Subcutaneous abdominal adipose tissue (tissue), 5 donors: ENCODE data around the gene TSPAN4.
A peak's percentile ranks its signal among the peaks of the same experiment; 100 is the strongest.

Source experiments
- H3K27ac ChIP-seq: one replicate; pipeline ENCODE4 v1.7.0; 2013; ENCODE audit warnings: low read depth, mild to moderate bottlenecking, inconsistent platforms, low read length, moderate library complexity
- H3K27me3 ChIP-seq, 5 donors: one replicate each; pipeline ENCODE4 v1.7.0; 2013; ENCODE audit warnings: low read length in 5 of 5, inconsistent platforms in 1 of 5; ENCODE audit not compliant: control insufficient read depth in 5 of 5, insufficient read depth in 4 of 5
- H3K36me3 ChIP-seq, 5 donors: one replicate each; pipeline ENCODE4 v1.7.0; 2013; ENCODE audit warnings: low read length in 5 of 5; ENCODE audit not compliant: control insufficient read depth in 5 of 5, insufficient read depth in 5 of 5
- H3K4me1 ChIP-seq, 5 donors: one replicate each; pipeline ENCODE4 v1.7.0; 2013; ENCODE audit warnings: low read length in 5 of 5, mild to moderate bottlenecking in 3 of 5, moderate library complexity in 1 of 5; ENCODE audit not compliant: control insufficient read depth in 5 of 5, insufficient read depth in 5 of 5
- H3K4me3 ChIP-seq, 5 donors: one replicate each; pipeline ENCODE4 v1.7.0; 2013; ENCODE audit warnings: low read length in 5 of 5, low read depth in 1 of 5
- H3K9ac ChIP-seq, 5 donors: one replicate each; pipeline ENCODE4 v1.7.0; 2013; ENCODE audit warnings: low read length in 5 of 5, mild to moderate bottlenecking in 4 of 5, moderate library complexity in 3 of 5
- H3K9me3 ChIP-seq, 5 donors: one replicate each; pipeline ENCODE4 v1.7.0; 2013; ENCODE audit warnings: low read length in 5 of 5; ENCODE audit not compliant: control insufficient read depth in 5 of 5
- donor health status: healthy.
- donor health status: healthy.
- donor health status: healthy.
- donor health status: healthy.
- donor health status: healthy.

The TSPAN4 gene

GRCh38 chr11:842370-843002 is at the start of gene TSPAN4, which contains the start of gene POLR2L:
TSS of gene TSPAN4 (plus strand) at chr11:842852. CDS start at chr11:850305, 7,453 bp downstream.
TSS of gene POLR2L (minus strand) at chr11:842529. CDS start at chr11:842508, 21 bp downstream.
- H3K36me3 ChIP-seq = peaks cover 0 to 37% (median 35%) of the 10 kb centered on the region in 5 donors
- no peaks in the 10 kb centered on the region for H3K9me3 ChIP-seq
- peak within 1 kb of the TSS; percentile 92 for H3K27ac ChIP-seq
- peak within 1 kb of the TSS; percentile 84 to 94 (median 86) for H3K4me3 ChIP-seq
- no peaks in the 10 kb centered on the region for H3K27me3 ChIP-seq
- H3K9ac ChIP-seq = peak within 1 kb of the TSS in 4 of 5 donors; percentile 76 to 89 (median 84)
- H3K4me1 ChIP-seq = peaks cover 15 to 83% (median 71%) of the 10 kb centered on the region in 5 donors

- Histone ChIP-seq H3K27me3 (peaks cover 7 to 20% (median 12%) of the 10 kb centered on the region in 5 donors), H3K4me3 (no peak overlapping the region), H3K9ac (no peak overlapping the region), H3K9me3 (no peaks in the 10 kb centered on the region), H3K36me3 (peaks cover 0 to 14% (median 7%) of the 10 kb centered on the region in 5 donors), H3K4me1 (peaks cover 1 to 48% (median 32%) of the 10 kb centered on the region in 5 donors), H3K27ac (no peak overlapping the region)
These were observed 49.8 kb upstream of the TSPAN4 start for GRCh38 chr11:792873-793272.

- Histone ChIP-seq H3K27ac (no peak overlapping the region), H3K27me3 (peaks cover 7 to 14% (median 9%) of the 10 kb centered on the region in 5 donors), H3K36me3 (peaks cover 0 to 14% (median 7%) of the 10 kb centered on the region in 5 donors), H3K9ac (no peak overlapping the region), H3K4me3 (no peak overlapping the region), H3K9me3 (no peaks in the 10 kb centered on the region), H3K4me1 (peaks cover 1 to 52% (median 35%) of the 10 kb centered on the region in 5 donors)
These were observed 49.1 kb upstream of the TSPAN4 start for GRCh38 chr11:793556-793955.

- no peak overlapping the region for H3K4me3 ChIP-seq
- no peak overlapping the region for H3K27ac ChIP-seq
- H3K9me3 ChIP-seq = no peaks in the 10 kb centered on the region
- peaks cover 1 to 53% (median 35%) of the 10 kb centered on the region in 5 donors for H3K4me1 ChIP-seq
- H3K36me3 ChIP-seq = peaks cover 0 to 17% (median 7%) of the 10 kb centered on the region in 5 donors
- H3K9ac ChIP-seq = no peak overlapping the region
- H3K27me3 ChIP-seq = peaks cover 3 to 7% (median 5%) of the 10 kb centered on the region in 5 donors
These were observed 48.5 kb upstream of the TSPAN4 start for GRCh38 chr11:794013-794765.

- peak overlapping the region in 4 of 5 donors; percentile 24 to 77 (median 69) for H3K4me3 ChIP-seq
- no peaks in the 10 kb centered on the region for H3K9me3 ChIP-seq
- peaks cover 0 to 25% (median 11%) of the 10 kb centered on the region in 5 donors for H3K36me3 ChIP-seq
- H3K27ac ChIP-seq = peak overlapping the region; percentile 41
- H3K4me1 ChIP-seq = peaks cover 1 to 53% (median 35%) of the 10 kb centered on the region in 5 donors
- H3K9ac ChIP-seq = peak overlapping the region in 2 of 5 donors; percentile 33 to 86
- peaks cover 0 to 3% (median 0%) of the 10 kb centered on the region in 5 donors for H3K27me3 ChIP-seq
These were observed 47.7 kb upstream of the TSPAN4 start for GRCh38 chr11:794766-795633.

GRCh38 chr11:795634-796564 is 46.8 kb upstream of the TSPAN4 start:
- peaks cover 1 to 53% (median 35%) of the 10 kb centered on the region in 5 donors for H3K4me1 ChIP-seq
- no peaks in the 10 kb centered on the region for H3K9me3 ChIP-seq
- peak overlapping the region in 4 of 5 donors; percentile 57 to 86 (median 74) for H3K9ac ChIP-seq
- peak overlapping the region; percentile 69 for H3K27ac ChIP-seq
- H3K27me3 ChIP-seq = no peaks in the 10 kb centered on the region
- H3K36me3 ChIP-seq = peaks cover 0 to 33% (median 15%) of the 10 kb centered on the region in 5 donors
- H3K4me3 ChIP-seq = peak overlapping the region; percentile 71 to 80 (median 75)

GRCh38 chr11:796565-797295 is 45.9 kb upstream of the TSPAN4 start:
- peaks cover 1 to 50% (median 35%) of the 10 kb centered on the region in 5 donors for H3K4me1 ChIP-seq
- peak overlapping the region in 4 of 5 donors; percentile 29 to 78 (median 62) for H3K9ac ChIP-seq
- peak overlapping the region; percentile 71 to 80 (median 75) for H3K4me3 ChIP-seq
- H3K27me3 ChIP-seq = no peaks in the 10 kb centered on the region
- H3K27ac ChIP-seq = peak overlapping the region; percentile 69
- H3K36me3 ChIP-seq = peaks cover 0 to 36% (median 20%) of the 10 kb centered on the region in 5 donors
- no peaks in the 10 kb centered on the region for H3K9me3 ChIP-seq

GRCh38 chr11:797296-798092 is 45.2 kb upstream of the TSPAN4 start:
- H3K27me3 ChIP-seq = no peaks in the 10 kb centered on the region
- peak overlapping the region; percentile 56 to 80 (median 71) for H3K4me3 ChIP-seq
- H3K9me3 ChIP-seq = no peaks in the 10 kb centered on the region
- peaks cover 0 to 36% (median 22%) of the 10 kb centered on the region in 5 donors for H3K36me3 ChIP-seq
- peak overlapping the region; percentile 8 to 78 (median 52) for H3K9ac ChIP-seq
- peak overlapping the region; percentile 69 for H3K27ac ChIP-seq
- peaks cover 1 to 50% (median 35%) of the 10 kb centered on the region in 5 donors for H3K4me1 ChIP-seq
